HG02973 (cell line): Measurements from ENCODE around the gene OSBPL5.
"Not testable (repeated sequence)": the region's sequence is repeated elsewhere in the genome, so short reads cannot be mapped to it uniquely, and the experiment has no call there.

Experiments used
- ATAC-seq: cut with Tn5 transposase; IDR thresholded peaks from one replicate; pipeline ENCODE4 v1.9.1; 2021; ENCODE audit warnings: moderate library complexity; ENCODE audit not compliant: unreplicated experiment

OSBPL5 gene

GRCh38 chr11:3183523-3183922 is 18.4 kb upstream of the OSBPL5 start:
- no peak for ATAC-seq

- no peak for ATAC-seq
These were observed 17.3 kb upstream of the OSBPL5 start for GRCh38 chr11:3182462-3182852.

- no peak for ATAC-seq
These were observed 16.8 kb upstream of the OSBPL5 start for GRCh38 chr11:3181725-3182461.

GRCh38 chr11:3180869-3181268 is 15.8 kb upstream of the OSBPL5 start:
- ATAC-seq = no peak

GRCh38 chr11:3178349-3178748 is 13.2 kb upstream of the OSBPL5 start:
- no peak for ATAC-seq

GRCh38 chr11:3177931-3178330 is 12.8 kb upstream of the OSBPL5 start:
- no peak for ATAC-seq

GRCh38 chr11:3176487-3176886 is 11.4 kb upstream of the OSBPL5 start:
- ATAC-seq = no peak

- ATAC-seq = no peak
These were observed 10.1 kb upstream of the OSBPL5 start for GRCh38 chr11:3175194-3175593.

- no peak for ATAC-seq
These were observed 9.3 kb upstream of the OSBPL5 start for GRCh38 chr11:3174387-3174786.

GRCh38 chr11:3173795-3174194 is 8.7 kb upstream of the OSBPL5 start:
- no peak for ATAC-seq

- ATAC-seq = no peak
These were observed 6.9 kb upstream of the OSBPL5 start for GRCh38 chr11:3171931-3172560.

- no peak for ATAC-seq
These were observed 5.9 kb upstream of the OSBPL5 start for GRCh38 chr11:3170756-3171650.

- no peak for ATAC-seq
These were observed 5.1 kb upstream of the OSBPL5 start for GRCh38 chr11:3170044-3170755.

GRCh38 chr11:3169255-3170043 is 4.3 kb upstream of the OSBPL5 start:
- no peak for ATAC-seq

GRCh38 chr11:3168742-3169254 is 3.7 kb upstream of the OSBPL5 start:
- not testable (repeated sequence) for ATAC-seq

GRCh38 chr11:3167143-3168119 is 2.3 kb upstream of the OSBPL5 start:
- no peak for ATAC-seq

GRCh38 chr11:3166268-3167142 is 1.4 kb upstream of the OSBPL5 start:
- no peak for ATAC-seq

GRCh38 chr11:3165916-3166267 is 782 bp upstream of the OSBPL5 start:
- no peak for ATAC-seq
